ENCODE measurements around the gene AFAP1L2.
"Not testable (repeated sequence)": the region's sequence is repeated elsewhere in the genome, so short reads cannot be mapped to it uniquely, and the experiment has no call there.

AFAP1L2 gene

DNA sequence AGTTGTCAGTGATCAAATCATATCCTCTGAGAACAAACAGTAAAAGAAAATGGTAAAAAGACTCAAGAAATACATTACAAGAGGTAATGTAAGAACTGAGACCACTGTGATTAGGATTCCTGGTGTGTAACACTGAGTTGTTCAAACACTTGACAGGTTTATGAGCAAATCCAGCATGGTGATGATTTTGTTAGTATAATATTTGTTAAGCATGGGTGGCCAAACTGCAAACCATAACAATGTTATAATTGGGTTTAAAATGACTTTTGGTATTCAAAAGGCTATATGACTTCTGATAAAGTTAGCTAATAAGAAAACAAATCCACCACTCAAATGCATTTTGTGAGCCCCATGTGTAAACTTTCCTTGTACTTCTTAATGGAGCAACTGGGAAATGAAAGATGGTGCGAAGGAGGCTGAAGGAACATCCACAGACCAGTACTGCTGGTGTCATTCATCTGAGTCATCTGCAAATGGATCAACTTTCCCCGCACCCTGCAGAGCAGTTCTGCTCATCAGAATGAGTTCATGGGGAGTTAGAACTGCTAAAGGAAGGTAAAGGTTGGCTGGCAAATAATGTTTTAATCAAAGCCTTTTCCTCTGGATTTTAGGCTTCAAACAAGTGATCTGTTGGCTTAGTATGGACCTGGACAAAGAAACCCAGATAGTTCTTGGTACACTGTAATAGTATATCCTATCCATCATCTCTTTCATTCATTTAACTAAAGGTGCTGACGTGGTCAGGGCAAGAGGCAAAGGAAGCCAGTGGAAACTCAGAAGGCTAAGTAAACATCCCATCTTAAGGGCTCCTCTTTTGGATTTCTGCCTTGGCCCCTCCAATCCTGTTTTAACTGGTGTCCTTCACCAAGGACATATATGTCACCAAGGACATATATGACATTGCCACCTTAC lies 45.0 kb downstream of the AFAP1L2 start:
- no peak for DNase-seq (ENCODE audit: low read depth)

DNA sequence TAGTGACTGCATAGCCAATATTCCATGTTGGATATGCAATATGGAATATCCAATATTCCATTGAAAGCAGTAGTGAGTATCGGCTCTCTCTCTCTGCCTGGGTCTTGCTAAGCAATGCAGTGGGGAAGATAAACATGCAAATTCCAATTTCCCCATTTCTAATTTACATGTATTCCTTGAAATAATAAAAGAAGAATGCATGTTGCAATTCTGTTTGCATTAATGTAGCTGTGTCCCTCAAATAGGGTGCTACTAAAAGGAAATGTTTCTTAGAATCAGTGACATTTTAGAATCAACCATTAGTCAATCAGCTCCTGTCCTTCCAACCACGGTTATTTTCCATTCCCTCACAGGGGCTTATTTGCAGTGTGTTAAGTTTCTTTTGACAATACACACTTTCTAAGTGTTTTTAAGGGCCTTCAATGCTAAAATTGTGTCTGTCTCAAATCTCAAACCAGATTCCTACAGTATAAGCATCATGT lies 46.7 kb downstream of the AFAP1L2 start:
- no peak for DNase-seq (ENCODE audit: low read depth)

DNA sequence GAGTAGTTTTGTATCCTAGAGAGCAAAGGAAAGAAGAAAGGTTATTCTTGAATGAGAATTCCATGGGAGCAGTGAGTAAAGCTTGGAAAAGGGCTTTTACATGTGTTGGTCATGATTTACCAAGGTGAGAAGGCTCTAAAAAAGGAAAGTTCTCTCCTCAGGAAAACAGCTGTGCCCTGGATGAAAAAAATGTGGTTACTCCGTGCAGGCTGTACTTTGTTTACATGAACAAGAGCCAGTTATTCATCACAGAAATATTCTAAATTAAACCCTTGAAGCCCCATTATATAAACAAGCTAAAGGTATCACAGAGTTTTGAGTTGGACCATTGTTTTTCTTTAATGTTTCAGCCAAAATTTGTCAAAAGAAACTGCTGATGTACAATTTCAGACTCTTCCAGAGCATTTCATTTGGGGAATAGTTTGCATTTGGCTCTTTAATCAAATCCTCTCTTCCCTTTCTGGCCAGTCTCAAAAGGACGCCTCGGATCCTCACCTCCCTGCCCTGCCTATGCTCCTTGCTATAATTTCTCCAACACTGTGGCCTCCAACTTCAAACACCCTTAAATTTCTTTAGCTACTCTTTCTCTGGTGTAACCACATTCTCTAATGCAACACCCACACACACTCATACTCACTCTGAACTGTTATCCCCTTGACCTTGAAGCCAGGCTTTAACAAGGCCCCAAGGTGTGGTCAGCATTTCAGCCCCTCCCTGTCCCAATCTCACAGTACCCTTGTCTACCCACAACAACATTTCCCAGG lies 47.4 kb downstream of the AFAP1L2 start:
- DNase-seq (ENCODE audit: low read depth), result no peak

DNA sequence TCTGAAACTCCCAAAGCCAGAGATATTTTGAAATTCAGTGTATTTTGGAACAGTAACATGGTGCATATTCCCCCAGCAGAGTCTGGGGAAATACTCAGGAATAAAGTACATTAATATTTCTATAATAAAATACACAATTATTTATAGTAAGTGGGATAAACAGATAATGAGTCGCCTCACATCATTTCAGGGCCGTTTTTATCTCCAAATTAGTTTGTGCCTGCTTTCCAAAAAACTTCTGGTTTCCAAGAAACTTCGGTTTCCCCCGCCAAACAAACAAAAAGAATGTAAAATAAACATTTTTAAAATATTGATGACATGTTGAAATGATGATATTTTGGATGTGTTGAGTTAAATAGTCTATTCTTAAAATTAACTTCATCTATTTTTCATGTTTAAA lies 48.2 kb downstream of the AFAP1L2 start:
- DNase-seq (ENCODE audit: low read depth), result no peak

DNA sequence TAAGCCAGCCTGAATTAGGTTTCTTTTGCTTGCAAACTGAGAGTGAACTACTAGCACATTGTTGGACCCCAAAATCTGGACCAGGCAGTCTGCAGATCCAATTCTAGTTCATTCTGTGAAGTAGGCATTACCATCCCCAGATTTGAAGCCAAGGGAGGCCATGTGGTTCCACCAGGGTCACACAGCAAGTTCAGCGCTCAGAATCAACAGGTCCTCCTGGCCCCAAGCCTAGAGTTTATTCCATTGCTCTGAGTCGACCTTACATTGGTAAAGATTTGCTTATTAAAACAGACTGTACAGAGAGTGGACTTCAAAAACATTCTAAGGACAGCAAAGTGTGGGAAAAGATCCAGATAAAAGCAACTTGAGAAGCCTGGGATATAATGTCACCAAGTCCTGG lies 50.9 kb downstream of the AFAP1L2 start:
- DNase-seq (ENCODE audit: low read depth), result no peak

DNA sequence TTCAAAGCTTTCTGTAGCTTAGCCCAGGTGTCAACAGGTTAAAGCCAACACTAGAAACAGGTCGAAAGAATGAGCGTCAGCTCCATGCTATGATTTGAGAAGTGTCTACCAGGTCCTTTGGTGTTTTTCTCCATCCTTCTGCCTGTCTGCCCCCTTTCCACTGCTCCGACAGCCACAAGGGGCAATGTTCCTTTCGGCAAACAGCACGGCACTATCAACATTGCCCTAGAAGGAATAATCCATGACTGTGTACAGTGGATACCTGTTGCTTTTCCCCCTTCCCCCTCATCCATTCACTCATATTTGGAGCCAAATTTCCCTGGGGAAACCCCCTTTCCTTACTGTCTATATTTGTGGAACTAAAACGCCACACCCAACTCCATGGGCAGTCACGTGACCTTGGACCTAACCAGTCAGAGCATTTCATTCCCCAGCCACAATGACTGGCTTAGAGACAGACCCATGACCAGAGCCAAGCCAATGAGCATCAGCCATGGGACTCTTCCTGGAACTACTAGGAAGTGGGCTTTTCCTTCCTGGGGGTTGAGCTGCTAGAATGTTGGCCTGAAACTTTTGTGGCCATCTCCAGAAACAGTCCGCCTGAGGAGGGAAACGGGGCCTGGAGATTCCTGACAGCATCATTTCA lies 51.5 kb downstream of the AFAP1L2 start:
- DNase-seq (ENCODE audit: low read depth), result no peak

DNA sequence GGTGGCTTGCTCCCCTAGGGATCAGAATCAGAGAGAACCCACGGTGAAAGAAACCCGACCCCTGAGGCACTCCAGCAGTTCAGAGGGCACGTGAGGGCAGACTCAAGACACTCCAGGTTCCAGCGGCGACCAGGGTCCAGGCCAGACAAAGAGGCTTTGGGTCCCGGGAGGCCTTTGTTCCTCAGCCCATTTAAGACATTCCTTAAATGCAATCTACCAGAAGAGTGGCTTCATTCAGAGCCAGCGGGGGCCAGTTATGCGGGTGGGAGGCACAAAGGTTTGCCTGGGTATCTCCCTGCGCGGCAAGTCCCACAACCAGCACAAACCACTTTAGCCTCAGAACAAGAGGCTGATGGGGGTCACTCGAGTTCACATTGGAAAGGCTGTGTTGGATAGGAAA lies 53.6 kb downstream of the AFAP1L2 start:
- no peak for DNase-seq (ENCODE audit: low read depth)

DNA sequence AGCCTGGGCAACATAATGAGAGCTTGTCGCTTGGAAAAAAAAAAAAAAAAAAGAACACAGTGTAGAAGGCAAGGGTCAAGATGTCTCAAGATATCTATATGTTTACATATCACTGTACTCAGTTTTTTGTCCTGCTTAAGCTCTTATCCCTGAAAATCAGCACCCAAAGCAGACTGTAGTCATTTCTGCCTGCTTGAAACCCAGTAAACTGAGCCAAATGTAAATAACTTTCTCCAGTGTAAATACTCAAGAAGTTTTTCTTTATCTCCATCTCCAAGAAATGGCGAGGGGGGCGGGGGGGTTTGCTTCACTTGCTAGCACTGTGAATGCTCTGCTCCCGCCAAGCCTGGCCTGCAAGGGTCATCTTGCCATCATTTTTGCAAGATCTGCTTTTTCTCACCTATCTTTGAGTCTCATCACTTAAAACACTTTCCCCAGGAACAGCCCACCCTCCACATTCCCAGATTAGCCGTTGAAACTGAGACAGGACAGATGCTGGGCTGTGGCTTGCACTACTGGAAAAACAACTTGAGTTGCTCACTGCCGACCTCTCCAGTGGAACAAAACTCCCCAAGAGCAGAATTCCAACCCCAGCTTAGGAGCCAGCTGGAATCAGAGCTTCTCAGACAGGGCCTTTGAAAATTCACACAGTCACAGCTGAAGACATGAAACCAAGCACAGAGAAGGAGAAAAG lies 54.6 kb downstream of the AFAP1L2 start:
- no peak for DNase-seq (ENCODE audit: low read depth)

DNA sequence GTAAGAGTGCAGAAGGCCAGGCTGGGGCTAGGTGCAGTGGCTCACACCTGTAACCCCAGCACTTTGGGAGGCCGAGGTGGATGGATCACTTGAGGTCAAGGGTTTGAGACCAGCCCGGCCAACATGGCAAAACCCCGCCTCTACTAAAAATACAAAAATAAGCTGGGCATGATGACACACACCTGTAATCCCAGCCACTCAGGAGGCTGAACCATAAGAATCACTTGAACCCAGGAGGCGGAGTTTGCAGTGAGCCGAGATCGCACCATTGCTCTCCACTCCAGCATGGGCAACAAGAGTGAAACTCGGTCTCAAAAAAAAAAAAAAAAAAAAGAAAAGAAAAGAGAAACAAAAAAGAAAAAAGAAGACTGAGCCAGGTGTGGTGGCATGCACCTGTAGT lies 55.2 kb downstream of the AFAP1L2 start:
- DNase-seq (ENCODE audit: low read depth), result not testable (repeated sequence)

DNA sequence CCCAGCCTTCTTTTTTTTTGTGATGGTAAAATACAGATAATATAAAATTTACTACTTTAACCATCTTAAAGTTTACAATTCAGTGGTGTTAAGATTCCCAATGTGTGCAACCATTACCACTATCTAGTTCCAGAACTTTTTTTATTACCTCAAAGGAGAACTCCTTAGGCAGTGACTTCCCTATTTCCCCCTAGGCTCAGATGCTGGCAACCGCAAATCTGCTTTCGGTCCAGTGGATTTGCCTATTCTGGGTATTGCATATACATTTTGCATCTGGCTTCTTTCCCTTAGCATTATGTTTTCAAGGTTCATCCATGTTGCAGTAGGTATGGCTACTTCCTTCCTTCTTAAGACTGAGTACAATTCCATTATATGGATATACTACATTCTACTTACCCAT lies 56.5 kb downstream of the AFAP1L2 start:
- no peak for DNase-seq (ENCODE audit: low read depth)

DNA sequence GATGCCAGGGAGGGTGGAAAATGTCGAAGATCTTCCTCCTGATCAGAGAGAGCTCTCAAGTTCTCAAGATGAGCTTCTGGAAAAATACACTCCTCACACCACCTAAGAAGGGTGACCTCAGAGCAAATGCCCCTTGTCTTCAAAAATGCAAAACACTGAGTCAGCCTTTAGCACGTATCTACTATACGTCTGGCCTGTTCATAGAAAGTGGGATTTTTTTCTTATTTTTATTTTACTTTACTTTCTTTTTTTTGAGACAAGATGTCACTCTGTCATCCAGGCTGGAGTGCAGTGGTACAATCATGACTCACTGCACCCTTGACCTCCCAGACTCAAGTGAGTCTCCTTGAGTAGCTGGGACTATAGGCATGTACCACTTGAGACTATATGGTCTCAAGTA lies 57.1 kb downstream of the AFAP1L2 start:
- no peak for DNase-seq (ENCODE audit: low read depth)

DNA sequence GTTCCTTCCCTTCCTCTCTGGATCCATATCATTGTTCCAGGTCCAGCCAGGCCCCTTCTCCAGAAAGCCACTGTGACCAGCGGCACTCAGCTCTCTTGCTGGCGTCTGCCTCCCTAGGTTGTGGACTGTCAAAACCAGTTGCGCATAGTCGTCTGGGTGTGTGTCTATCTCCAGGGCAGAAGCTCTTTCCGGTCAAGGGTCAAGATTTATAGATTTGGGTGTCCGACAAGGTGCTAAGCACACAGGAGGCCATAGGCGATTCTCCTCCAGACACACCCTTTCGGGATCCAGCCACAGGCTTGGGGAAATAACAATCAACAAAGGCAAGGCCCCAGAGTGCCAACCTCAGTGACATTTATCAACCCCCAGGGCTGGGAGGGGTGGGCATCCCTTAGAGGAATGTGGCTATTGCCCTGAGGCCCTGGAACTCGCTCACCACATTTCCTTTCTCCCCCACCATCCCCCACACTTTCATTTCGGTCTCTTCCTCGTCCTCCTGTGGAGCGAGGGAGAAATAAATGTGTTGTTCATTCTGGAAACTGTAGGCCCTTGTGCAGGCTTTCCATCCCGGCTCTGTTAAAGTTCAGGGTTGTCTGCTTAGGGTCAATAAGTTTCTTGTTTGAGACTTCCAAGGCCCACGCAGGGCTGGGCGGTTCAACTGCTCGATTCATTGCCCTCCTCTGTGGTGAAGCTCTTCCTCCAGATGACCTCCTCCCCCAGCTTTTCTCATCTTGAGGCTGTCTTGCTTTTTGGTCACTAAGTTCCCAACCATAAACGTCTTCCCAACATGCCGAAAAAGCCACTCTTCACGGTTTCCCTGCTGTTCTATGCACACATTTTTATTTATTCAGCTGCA lies 57.9 kb downstream of the AFAP1L2 start:
- DNase-seq (ENCODE audit: low read depth), result no peak

DNA sequence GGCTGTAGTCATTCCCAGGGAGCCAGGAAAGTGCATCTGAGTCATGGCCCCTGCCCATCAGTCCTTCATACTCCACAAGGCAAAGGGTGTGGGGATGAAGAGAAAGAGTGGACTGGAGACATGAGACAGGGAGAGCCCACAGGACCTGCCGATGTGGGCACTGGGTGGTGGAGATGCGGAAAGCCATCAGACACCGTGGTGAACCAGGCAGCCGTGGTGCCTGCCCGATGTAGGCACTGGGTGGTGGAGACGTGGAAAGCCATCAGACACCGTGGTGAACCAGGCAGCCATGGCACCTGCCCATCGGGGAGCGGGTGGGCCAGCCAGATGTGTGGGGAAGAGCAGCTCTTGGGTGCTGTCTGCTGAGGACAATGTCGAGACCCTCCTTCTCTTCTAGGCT lies 58.6 kb downstream of the AFAP1L2 start:
- DNase-seq (ENCODE audit: low read depth), result no peak

DNA sequence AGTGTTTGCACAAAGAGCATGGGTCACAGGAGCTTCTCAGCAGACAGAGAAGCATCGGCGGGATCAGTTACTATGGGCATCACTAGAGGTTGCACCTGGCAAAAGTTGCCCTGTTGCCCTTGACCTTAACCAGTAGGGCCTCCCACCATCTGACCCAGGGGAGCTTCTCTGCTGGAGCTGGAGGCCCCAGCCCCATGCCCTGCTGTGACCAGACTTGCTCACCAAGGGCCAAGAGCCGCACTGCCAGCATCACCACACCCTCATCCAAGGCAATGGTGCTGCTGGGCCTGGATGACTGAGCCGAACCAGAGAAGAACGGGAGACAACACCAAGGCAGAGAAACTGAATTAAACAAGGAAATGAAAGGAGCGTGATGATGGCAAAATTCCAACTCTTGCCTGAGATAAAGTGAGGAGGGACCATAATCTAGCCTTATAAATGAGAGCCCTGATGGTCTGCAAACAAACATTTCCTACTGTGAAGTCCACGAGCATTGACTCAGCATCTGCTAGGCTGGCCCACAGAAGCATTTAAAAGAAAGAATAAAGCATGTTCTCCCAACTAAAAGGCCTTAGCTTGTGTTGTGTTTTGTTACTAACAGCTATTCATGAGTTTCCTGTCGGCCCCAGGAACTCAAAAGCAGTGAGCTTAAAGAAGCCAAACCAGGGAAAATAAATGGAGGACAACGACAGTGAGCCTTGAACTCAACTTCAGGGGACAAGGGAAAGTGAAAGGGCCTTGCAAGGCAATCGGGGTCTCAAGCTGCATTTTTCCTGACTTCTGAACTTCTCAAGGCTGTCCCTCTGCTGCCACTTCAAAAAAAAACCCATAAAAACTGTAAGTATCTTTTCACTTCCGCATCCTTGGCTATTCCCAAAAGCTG lies 60.4 kb downstream of the AFAP1L2 start:
- no peak for DNase-seq (ENCODE audit: low read depth)

DNA sequence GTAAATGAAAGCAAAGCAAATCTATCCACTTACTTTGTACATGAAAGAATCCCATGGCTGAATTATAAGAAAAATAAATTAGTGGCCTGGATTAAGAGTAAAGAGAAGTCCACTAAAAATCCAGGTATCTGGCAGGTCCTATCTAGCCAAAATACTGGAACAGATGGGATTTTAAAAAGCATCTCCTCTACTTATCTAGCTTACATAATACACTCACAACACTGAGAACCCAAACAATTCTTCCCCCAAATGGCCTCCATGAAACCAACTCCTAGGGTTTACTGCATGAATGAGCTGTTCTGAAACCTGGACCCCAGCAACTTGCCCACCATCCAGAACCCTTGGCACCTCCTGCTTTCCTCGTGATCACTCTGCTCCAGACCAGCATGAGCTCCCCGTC lies 61.3 kb downstream of the AFAP1L2 start:
- DNase-seq (ENCODE audit: low read depth), result no peak

DNA sequence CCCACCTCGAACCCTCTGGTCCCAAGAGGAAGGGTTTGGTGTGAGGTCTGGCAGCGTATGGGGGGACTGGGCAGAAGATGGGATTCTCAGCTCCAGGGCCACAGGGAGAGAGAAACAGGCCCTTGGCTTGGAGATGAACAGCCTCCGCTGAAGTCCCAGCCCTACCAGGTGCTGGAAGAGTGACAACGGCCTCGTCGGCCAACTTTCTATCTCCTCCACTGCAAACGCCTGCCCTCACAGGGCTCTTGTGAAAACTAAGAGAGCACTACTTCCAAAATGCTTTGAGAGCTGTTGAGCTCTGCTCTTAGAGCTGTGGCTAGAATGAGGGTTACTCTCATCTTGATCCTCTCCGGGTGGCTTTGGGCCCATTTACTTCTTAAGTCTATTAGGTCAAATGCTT lies 63.5 kb downstream of the AFAP1L2 start:
- no peak for DNase-seq (ENCODE audit: low read depth)

DNA sequence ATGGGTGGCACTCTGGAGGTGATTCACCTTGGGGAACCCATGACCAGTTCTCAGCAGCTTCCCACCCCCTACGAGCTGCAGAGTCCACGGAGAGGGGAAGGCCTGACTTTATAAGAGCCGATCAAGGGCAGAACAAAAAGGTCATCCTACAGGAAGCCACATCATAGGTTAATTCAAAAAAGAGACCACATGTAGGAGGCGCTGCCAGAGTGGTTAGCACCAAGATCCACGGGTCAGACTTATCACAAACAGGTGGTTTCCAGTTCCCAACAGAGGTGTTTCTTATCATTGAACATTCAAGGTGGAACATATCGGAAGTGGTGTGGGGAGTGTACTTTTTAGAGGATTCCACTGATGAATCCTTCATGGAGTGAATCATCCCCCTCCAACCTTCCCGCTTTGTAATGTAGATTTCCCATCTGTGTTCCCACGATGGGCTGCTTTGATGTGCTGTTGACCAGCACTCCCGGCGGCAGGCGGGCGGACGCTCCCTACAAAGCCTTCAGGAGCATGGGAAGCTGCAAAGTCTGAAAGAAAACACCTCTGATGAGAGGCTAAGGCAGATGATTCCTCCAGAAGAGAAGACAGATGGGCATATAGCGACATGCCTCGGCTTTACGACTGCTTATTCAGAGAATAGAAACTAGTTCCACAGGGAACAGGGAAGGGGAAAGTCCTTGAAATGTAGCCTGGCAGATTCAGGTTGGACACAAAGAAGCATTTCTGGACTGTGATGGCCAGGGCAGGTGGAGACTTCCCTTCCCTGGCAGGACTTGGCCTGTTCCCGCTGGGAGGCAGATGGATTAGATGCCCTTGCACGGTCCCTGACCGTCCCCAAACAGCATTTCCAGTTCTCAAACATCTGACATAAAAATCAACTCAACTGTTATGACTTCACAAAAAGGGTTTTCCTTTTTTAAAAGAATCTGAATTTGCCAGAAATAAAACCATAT lies 66.5 kb downstream of the AFAP1L2 start:
- no peak for DNase-seq (ENCODE audit: low read depth)

DNA sequence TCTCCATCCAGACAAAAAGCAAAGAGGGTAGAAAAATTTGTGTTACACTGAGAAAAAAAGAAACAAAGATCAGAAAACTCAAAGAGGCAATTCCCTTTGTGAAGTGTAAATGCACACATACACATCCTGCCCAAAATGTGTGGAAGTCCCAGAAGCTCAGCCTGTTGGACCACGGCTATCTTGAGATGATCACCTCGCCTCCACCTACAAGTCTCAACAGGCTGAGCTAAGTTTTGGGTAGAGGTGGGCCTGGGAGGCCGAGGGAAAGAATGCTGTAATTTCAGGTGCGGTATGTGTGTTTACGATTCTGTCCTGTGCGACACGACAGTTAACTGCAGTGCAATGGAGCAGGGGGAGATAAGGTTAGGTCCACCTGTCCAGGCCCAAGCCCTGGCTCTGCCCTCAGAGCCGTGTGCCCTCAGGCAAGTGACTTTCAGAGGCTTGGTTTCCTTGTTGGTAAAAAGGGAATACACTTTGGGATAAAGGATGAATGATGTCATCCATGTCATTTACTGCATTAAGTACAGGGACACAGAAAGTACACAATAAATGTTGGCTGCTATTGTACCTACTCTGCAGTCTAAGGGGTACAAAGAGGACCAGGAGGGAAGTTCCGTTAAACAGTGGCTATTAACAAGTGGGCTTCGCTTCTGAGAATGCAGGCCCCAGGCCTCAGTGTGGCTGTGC lies 67.3 kb downstream of the AFAP1L2 start:
- DNase-seq (ENCODE audit: low read depth), result no peak
